Skeletal muscle satellite cell (primary cell): ENCODE data around the gene CHAF1B.
A peak's percentile ranks its signal among the peaks of the same experiment; 100 is the strongest.
"Not testable (repeated sequence)": the region's sequence is repeated elsewhere in the genome, so short reads cannot be mapped to it uniquely, and the experiment has no call there.

Source experiments
- H3K27me3 ChIP-seq: 2 replicates; pipeline ENCODE4 v1.7.0; 2013; ENCODE audit warnings: low read length; ENCODE audit not compliant: control insufficient read depth, insufficient read depth
- H3K36me3 ChIP-seq: 2 replicates; pipeline ENCODE4 v1.7.0; 2013; ENCODE audit warnings: mild to moderate bottlenecking, control low read depth, low read length; ENCODE audit not compliant: insufficient read depth
- H3K4me1 ChIP-seq: 2 replicates; pipeline ENCODE4 v1.7.0; 2013; ENCODE audit warnings: low read length; ENCODE audit not compliant: control insufficient read depth, insufficient read depth
- H3K4me2 ChIP-seq: 2 replicates; pipeline ENCODE4 v1.7.0; 2013; ENCODE audit warnings: mild to moderate bottlenecking, low read length
- H3K4me3 ChIP-seq: 2 replicates; pipeline ENCODE4 v1.7.0; 2013; ENCODE audit warnings: low read length
- H3K9ac ChIP-seq: 2 replicates; pipeline ENCODE4 v1.7.0; 2013; ENCODE audit warnings: mild to moderate bottlenecking, low read depth, low read length, moderate library complexity
- H3K9me3 ChIP-seq: replicated peaks from 2 replicates; pipeline ENCODE4 v1.7.0; 2013; ENCODE audit warnings: mild to moderate bottlenecking, control low read depth, low read length

CHAF1B gene

GRCh38 chr21:36359185-36359584 is 26.0 kb upstream of the CHAF1B start:
- peaks cover 52% of the 10 kb centered on the region for H3K36me3 ChIP-seq
- H3K4me2 ChIP-seq: no peak overlapping the region
- no peaks in the 10 kb centered on the region for H3K4me1 ChIP-seq
- H3K4me3 ChIP-seq: no peak overlapping the region
- H3K27me3 ChIP-seq: no peaks in the 10 kb centered on the region
- no peaks in the 10 kb centered on the region for H3K9me3 ChIP-seq
- no peak overlapping the region for H3K9ac ChIP-seq

- no peak overlapping the region for H3K4me3 ChIP-seq
- H3K9ac ChIP-seq: no peak overlapping the region
- H3K4me2 ChIP-seq: no peak overlapping the region
- no peaks in the 10 kb centered on the region for H3K4me1 ChIP-seq
- H3K27me3 ChIP-seq: no peaks in the 10 kb centered on the region
- H3K9me3 ChIP-seq: no peaks in the 10 kb centered on the region
- H3K36me3 ChIP-seq: peaks cover 75% of the 10 kb centered on the region
Measured at GRCh38 chr21:36369064-36369685, 16.0 kb upstream of the CHAF1B start.

GRCh38 chr21:36375994-36376393 is 9.2 kb upstream of the CHAF1B start:
- no peak overlapping the region for H3K4me3 ChIP-seq
- H3K4me2 ChIP-seq: no peak overlapping the region
- H3K9me3 ChIP-seq: no peaks in the 10 kb centered on the region
- no peaks in the 10 kb centered on the region for H3K4me1 ChIP-seq
- H3K27me3 ChIP-seq: no peaks in the 10 kb centered on the region
- H3K9ac ChIP-seq: no peak overlapping the region
- peaks cover 43% of the 10 kb centered on the region for H3K36me3 ChIP-seq

- Histone ChIP-seq H3K9ac (no peak overlapping the region), H3K4me2 (no peak overlapping the region), H3K36me3 (peaks cover 36% of the 10 kb centered on the region)
Measured at GRCh38 chr21:36377391-36377842, 7.8 kb upstream of the CHAF1B start.

GRCh38 chr21:36379251-36379650 is 5.9 kb upstream of the CHAF1B start:
- Histone ChIP-seq H3K9me3 (no peaks in the 10 kb centered on the region), H3K27me3 (no peaks in the 10 kb centered on the region), H3K4me1 (peaks cover 9% of the 10 kb centered on the region), H3K9ac (no peak overlapping the region), H3K4me2 (no peak overlapping the region), H3K4me3 (no peak overlapping the region), H3K36me3 (peaks cover 26% of the 10 kb centered on the region)

More at GRCh38 chr21:36377391-36377842, 7.8 kb upstream of the CHAF1B start:
- Histone ChIP-seq H3K4me1 (peaks cover 9% of the 10 kb centered on the region), H3K4me3 (no peak overlapping the region), H3K9me3 (no peaks in the 10 kb centered on the region), H3K27me3 (no peaks in the 10 kb centered on the region)

GRCh38 chr21:36381841-36382589 is 3.2 kb upstream of the CHAF1B start:
- peaks cover 16% of the 10 kb centered on the region for H3K4me1 ChIP-seq
- no peak overlapping the region for H3K4me2 ChIP-seq
- H3K9ac ChIP-seq: no peak overlapping the region
- peaks cover 15% of the 10 kb centered on the region for H3K36me3 ChIP-seq
- no peaks in the 10 kb centered on the region for H3K27me3 ChIP-seq
- H3K4me3 ChIP-seq: no peak overlapping the region
- H3K9me3 ChIP-seq: no peaks in the 10 kb centered on the region

- not testable (repeated sequence) for H3K27me3 ChIP-seq, H3K9me3 ChIP-seq, H3K4me3 ChIP-seq, H3K36me3 ChIP-seq, H3K9ac ChIP-seq, H3K4me2 ChIP-seq
- peaks cover 16% of the 10 kb centered on the region for H3K4me1 ChIP-seq
Measured at GRCh38 chr21:36382722-36383121, 2.5 kb upstream of the CHAF1B start.

GRCh38 chr21:36384885-36385232 is 333 bp upstream of the CHAF1B start:
- Histone ChIP-seq H3K4me2 (peak overlapping the region; percentile 90), H3K4me3 (peak overlapping the region; percentile 88), H3K9me3 (no peaks in the 10 kb centered on the region), H3K36me3 (peaks cover 6% of the 10 kb centered on the region), H3K9ac (no peak overlapping the region), H3K27me3 (no peaks in the 10 kb centered on the region), H3K4me1 (peaks cover 18% of the 10 kb centered on the region)

GRCh38 chr21:36386031-36386642 is 945 bp downstream of the CHAF1B start:
- Histone ChIP-seq H3K4me1 (peaks cover 18% of the 10 kb centered on the region), H3K9me3 (no peaks in the 10 kb centered on the region), H3K9ac (peak overlapping the region; percentile 81), H3K4me2 (peak overlapping the region; percentile 90), H3K36me3 (peaks cover 6% of the 10 kb centered on the region), H3K4me3 (peak overlapping the region; percentile 88), H3K27me3 (no peaks in the 10 kb centered on the region)

GRCh38 chr21:36388096-36388495 is 2.9 kb downstream of the CHAF1B start:
- Histone ChIP-seq H3K9ac (no peak overlapping the region), H3K4me1 (peaks cover 9% of the 10 kb centered on the region), H3K4me2 (no peak overlapping the region)

GRCh38 chr21:36388835-36389234 is 3.6 kb downstream of the CHAF1B start:
- H3K4me3 ChIP-seq: no peak overlapping the region
- no peak overlapping the region for H3K9ac ChIP-seq
- H3K9me3 ChIP-seq: no peaks in the 10 kb centered on the region
- no peaks in the 10 kb centered on the region for H3K27me3 ChIP-seq
- H3K36me3 ChIP-seq: peaks cover 2% of the 10 kb centered on the region
- peaks cover 9% of the 10 kb centered on the region for H3K4me1 ChIP-seq
- H3K4me2 ChIP-seq: peak overlapping the region; percentile 56

More at GRCh38 chr21:36388096-36388495, 2.9 kb downstream of the CHAF1B start:
- Histone ChIP-seq H3K4me3 (no peak overlapping the region), H3K27me3 (no peaks in the 10 kb centered on the region), H3K9me3 (no peaks in the 10 kb centered on the region), H3K36me3 (peaks cover 2% of the 10 kb centered on the region)
